NCI-H524 (cell line): ENCODE data around the gene INPP5F.
A peak's percentile ranks its signal among the peaks of the same experiment; 100 is the strongest.
"Not testable (repeated sequence)": the region's sequence is repeated elsewhere in the genome, so short reads cannot be mapped to it uniquely, and the experiment has no call there.

Experiments used
- DNase-seq, 2 experiments: peaks; one replicate each; lab custom pipeline; 2025; lab: John Stamatoyannopoulos, UW

The INPP5F gene

GRCh38 chr10:119863951-119864565 lies 138.2 kb downstream of the INPP5F start:
- no peak for DNase-seq

- DNase-seq = no peak
Observed at GRCh38 chr10:119865699-119866240, 139.9 kb downstream of the INPP5F start.

DNA sequence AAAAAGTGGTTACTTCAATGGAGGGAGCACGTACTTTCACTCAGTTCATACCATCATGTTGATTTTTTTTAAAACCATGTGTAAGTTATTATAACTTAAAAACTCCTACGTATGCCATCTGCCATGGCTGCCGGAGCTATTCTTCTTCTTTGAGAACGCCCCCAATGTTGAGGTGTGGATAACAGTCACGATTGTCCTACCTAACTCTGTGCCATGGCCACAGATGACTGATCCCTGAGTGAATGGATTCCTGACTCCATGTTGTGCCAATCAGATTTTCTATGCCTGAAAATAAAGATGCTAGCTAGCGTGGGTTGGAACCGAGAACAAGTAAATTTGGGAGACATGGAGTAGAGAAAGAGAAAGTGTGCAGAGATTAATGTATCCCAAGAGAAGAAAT lies 141.5 kb downstream of the INPP5F start:
- DNase-seq = no peak

GRCh38 chr10:119869398-119869797 lies 143.5 kb downstream of the INPP5F start:
- not testable (repeated sequence) for DNase-seq

GRCh38 chr10:119871881-119872609 lies 146.2 kb downstream of the INPP5F start:
- DNase-seq = no peak

DNA sequence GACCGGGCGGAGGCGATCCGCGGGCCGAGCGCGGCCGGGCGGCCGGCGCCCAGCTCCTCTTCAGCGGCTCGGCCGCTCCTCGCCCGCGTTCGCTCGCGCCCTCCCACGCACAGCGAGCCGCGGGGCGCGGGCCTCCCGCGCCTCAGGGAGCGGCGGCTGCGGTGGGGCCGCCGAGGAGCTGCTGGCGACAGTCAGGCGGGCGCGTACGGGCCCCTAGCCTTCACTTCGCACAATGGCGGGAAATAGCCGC lies 146.7 kb downstream of the INPP5F start, which contains the start of gene MCMBP:
Gene MCMBP (minus strand): TSS at position 234 of the 250 bp plus-strand sequence. CDS start 259 bp downstream, outside the sequence.
- no peak for DNase-seq

GRCh38 chr10:119872860-119873681 lies 147.2 kb downstream of the INPP5F start:
- DNase-seq = peak; percentile 41 to 67

GRCh38 chr10:119878524-119878923 lies 152.7 kb downstream of the INPP5F start:
- DNase-seq = no peak
